Vagina (tissue), 2 donors: ENCODE results near the gene HJV.

ENCODE experiments used
- POLR2A ChIP-seq, 2 donors: fragments of 450-650 bp; IDR thresholded peaks; one replicate each; pipeline ENCODE4 v1.6.1; 2017; ENCODE audit warnings: antibody characterized with exemption in 2 of 2, mild to moderate bottlenecking in 2 of 2, moderate library complexity in 2 of 2
- TF ChIP-seq, protein P1 (sequence below), 3 experiments: fragments of 450-650 bp in 2 of 3; fragments of 200-600 bp in 1 of 3; sonication (generic) in 1 of 3; IDR thresholded peaks; one replicate each; pipeline ENCODE4 v1.5.1; 2017 to 2019; ENCODE audit warnings: antibody characterized with exemption in 3 of 3, mild to moderate bottlenecking in 2 of 3, moderate library complexity in 2 of 3

- TF ChIP-seq POLR2A (IDR thresholded peaks at IDR 0.05), result no peak
- TF ChIP-seq, protein P1, sequence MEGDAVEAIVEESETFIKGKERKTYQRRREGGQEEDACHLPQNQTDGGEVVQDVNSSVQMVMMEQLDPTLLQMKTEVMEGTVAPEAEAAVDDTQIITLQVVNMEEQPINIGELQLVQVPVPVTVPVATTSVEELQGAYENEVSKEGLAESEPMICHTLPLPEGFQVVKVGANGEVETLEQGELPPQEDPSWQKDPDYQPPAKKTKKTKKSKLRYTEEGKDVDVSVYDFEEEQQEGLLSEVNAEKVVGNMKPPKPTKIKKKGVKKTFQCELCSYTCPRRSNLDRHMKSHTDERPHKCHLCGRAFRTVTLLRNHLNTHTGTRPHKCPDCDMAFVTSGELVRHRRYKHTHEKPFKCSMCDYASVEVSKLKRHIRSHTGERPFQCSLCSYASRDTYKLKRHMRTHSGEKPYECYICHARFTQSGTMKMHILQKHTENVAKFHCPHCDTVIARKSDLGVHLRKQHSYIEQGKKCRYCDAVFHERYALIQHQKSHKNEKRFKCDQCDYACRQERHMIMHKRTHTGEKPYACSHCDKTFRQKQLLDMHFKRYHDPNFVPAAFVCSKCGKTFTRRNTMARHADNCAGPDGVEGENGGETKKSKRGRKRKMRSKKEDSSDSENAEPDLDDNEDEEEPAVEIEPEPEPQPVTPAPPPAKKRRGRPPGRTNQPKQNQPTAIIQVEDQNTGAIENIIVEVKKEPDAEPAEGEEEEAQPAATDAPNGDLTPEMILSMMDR (IDR thresholded peaks at IDR 0.05), result no peak
Observed at GRCh38 chr1:146049436-146049835, 27.9 kb upstream of the HJV start.
